ENCODE data around the gene CYP19A1. TPM values are rescaled to one million over a fixed set of nuclear protein-coding genes. Genes with fewer than 3 reads are reported as not detected.
A peak's percentile ranks its signal among the peaks of the same experiment; 100 is the strongest.

CYP19A1 gene
- total and polyA plus RNA-seq, 7 experiments from 2014 or later: 0.48 to 1.4 TPM; not detected in 5

GRCh38 chr15:51365417-51365816 is 27.0 kb upstream of the CYP19A1 start:
- intact Hi-C loops (cut with micrococcal nuclease): no loop called here
- DNase-seq: no peak
- Mint-ChIP-seq H3K9me3 (no peaks in the 10 kb centered on the region), H3K4me1 (no peaks in the 10 kb centered on the region), H3K4me3 (no peak overlapping the region), H3K27me3 (peaks cover 0 to 9% (median 7%) of the 10 kb centered on the region in 5 donors), H3K36me3 (no peaks in the 10 kb centered on the region), H3K27ac (no peak overlapping the region)
- ChIA-PET CTCF (no interaction called here), POLR2A (interaction anchor here (0.6 kb wide), 1 partner anchor 11 kb away, joined by 3 read pairs; no protein-coding TSS in a partner anchor)
- Histone ChIP-seq H3K27ac (ENCODE audit: low read depth, low read length) (no peak overlapping the region), H3K4me1 (ENCODE audit: control insufficient read depth in 2 of 2, insufficient read depth in 2 of 2, low read length in 2 of 2) (no peaks in the 10 kb centered on the region), H3K9me3 (ENCODE audit: control insufficient read depth in 2 of 3, low read length in 3 of 3) (no peaks in the 10 kb centered on the region), H3K27me3 (ENCODE audit: control insufficient read depth in 2 of 2, insufficient read depth in 2 of 2, low read length in 2 of 2) (no peaks in the 10 kb centered on the region), H3K4me3 (ENCODE audit: low read length) (no peak overlapping the region), H3K36me3 (ENCODE audit: control insufficient read depth in 2 of 3, insufficient read depth in 3 of 3, low read length in 3 of 3) (no peaks in the 10 kb centered on the region)
- no peak for ATAC-seq

DNA sequence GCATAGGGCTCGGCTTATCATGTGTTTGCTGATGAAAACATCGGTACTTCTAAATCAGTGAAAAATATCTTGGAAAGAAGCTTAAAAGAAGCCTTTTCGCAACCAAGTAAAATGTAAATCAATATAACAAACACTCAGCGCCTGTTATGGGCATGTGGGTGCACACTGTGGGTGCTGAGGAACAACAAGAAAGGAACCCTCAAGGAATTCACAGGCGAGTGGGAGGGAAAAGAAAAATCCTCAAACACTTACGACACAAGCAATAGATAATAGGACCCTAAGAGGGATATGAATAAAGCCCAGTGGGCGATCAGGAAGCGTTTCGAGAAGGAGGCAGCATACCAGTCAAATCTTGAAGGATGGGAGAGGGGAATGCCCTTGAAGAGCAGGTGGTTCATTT is 25.0 kb upstream of the CYP19A1 start:
- no peaks in the 10 kb centered on the region for H3K9me3 ChIP-seq (ENCODE audit: control insufficient read depth in 2 of 3, low read length in 3 of 3)
- no peak overlapping the region for H3K4me3 ChIP-seq (ENCODE audit: low read length)
- no peaks in the 10 kb centered on the region for H3K36me3 ChIP-seq (ENCODE audit: control insufficient read depth in 2 of 3, insufficient read depth in 3 of 3, low read length in 3 of 3)
- ChIA-PET POLR2A (no interaction called here), CTCF (no interaction called here)
- H3K9me3 Mint-ChIP-seq: no peaks in the 10 kb centered on the region
- H3K4me3 Mint-ChIP-seq: no peak overlapping the region
- H3K4me1 ChIP-seq (ENCODE audit: control insufficient read depth in 2 of 2, insufficient read depth in 2 of 2, low read length in 2 of 2): no peaks in the 10 kb centered on the region
- peaks cover 0 to 9% (median 7%) of the 10 kb centered on the region in 5 donors for H3K27me3 Mint-ChIP-seq
- no peaks in the 10 kb centered on the region for H3K27me3 ChIP-seq (ENCODE audit: control insufficient read depth in 2 of 2, insufficient read depth in 2 of 2, low read length in 2 of 2)
- no peaks in the 10 kb centered on the region for H3K36me3 Mint-ChIP-seq
- no peak overlapping the region for H3K27ac ChIP-seq (ENCODE audit: low read depth, low read length)
- ATAC-seq (no peak), DNase-seq (no peak)
- no peak overlapping the region for H3K27ac Mint-ChIP-seq
- H3K4me1 Mint-ChIP-seq: no peaks in the 10 kb centered on the region
- intact Hi-C loops (cut with micrococcal nuclease): no loop called here

- ChIA-PET POLR2A (no interaction called here), CTCF (no interaction called here)
- Mint-ChIP-seq H3K27ac (no peak overlapping the region), H3K4me1 (peaks cover 0 to 4% (median 0%) of the 10 kb centered on the region in 7 donors), H3K27me3 (peaks cover 0 to 3% (median 0%) of the 10 kb centered on the region in 5 donors), H3K36me3 (no peaks in the 10 kb centered on the region), H3K9me3 (no peaks in the 10 kb centered on the region), H3K4me3 (no peak overlapping the region)
- Histone ChIP-seq H3K4me3 (ENCODE audit: low read length) (no peak overlapping the region), H3K27ac (ENCODE audit: low read depth, low read length) (no peak overlapping the region), H3K36me3 (ENCODE audit: control insufficient read depth in 2 of 3, insufficient read depth in 3 of 3, low read length in 3 of 3) (no peaks in the 10 kb centered on the region), H3K27me3 (ENCODE audit: control insufficient read depth in 2 of 2, insufficient read depth in 2 of 2, low read length in 2 of 2) (no peaks in the 10 kb centered on the region), H3K4me1 (ENCODE audit: control insufficient read depth in 2 of 2, insufficient read depth in 2 of 2, low read length in 2 of 2) (no peaks in the 10 kb centered on the region), H3K9me3 (ENCODE audit: control insufficient read depth in 2 of 3, low read length in 3 of 3) (no peaks in the 10 kb centered on the region)
- intact Hi-C loops (cut with micrococcal nuclease): no loop called here
- no peak for DNase-seq
- no peak for ATAC-seq
Measured at GRCh38 chr15:51359981-51360380, 21.6 kb upstream of the CYP19A1 start.

GRCh38 chr15:51356983-51357382 is 18.6 kb upstream of the CYP19A1 start:
- Mint-ChIP-seq H3K27ac (no peak overlapping the region), H3K27me3 (peaks cover 5 to 20% (median 9%) of the 10 kb centered on the region in 5 donors), H3K4me3 (peak overlapping the region in 2 of 10 donors; percentile 4 to 16), H3K4me1 (peaks cover 0 to 4% (median 0%) of the 10 kb centered on the region in 7 donors), H3K36me3 (no peaks in the 10 kb centered on the region), H3K9me3 (peaks cover 0 to 3% (median 0%) of the 10 kb centered on the region in 11 donors)
- no peak overlapping the region for H3K27ac ChIP-seq (ENCODE audit: low read depth, low read length)
- no peaks in the 10 kb centered on the region for H3K9me3 ChIP-seq (ENCODE audit: control insufficient read depth in 2 of 3, low read length in 3 of 3)
- intact Hi-C loops (cut with micrococcal nuclease): no loop called here
- H3K27me3 ChIP-seq (ENCODE audit: control insufficient read depth in 2 of 2, insufficient read depth in 2 of 2, low read length in 2 of 2): no peaks in the 10 kb centered on the region
- H3K36me3 ChIP-seq (ENCODE audit: control insufficient read depth in 2 of 3, insufficient read depth in 3 of 3, low read length in 3 of 3): no peaks in the 10 kb centered on the region
- ChIA-PET CTCF (no interaction called here), POLR2A (no interaction called here)
- ATAC-seq (no peak), DNase-seq (no peak)
- H3K4me1 ChIP-seq (ENCODE audit: control insufficient read depth in 2 of 2, insufficient read depth in 2 of 2, low read length in 2 of 2): no peaks in the 10 kb centered on the region
- H3K4me3 ChIP-seq (ENCODE audit: low read length): no peak overlapping the region

DNA sequence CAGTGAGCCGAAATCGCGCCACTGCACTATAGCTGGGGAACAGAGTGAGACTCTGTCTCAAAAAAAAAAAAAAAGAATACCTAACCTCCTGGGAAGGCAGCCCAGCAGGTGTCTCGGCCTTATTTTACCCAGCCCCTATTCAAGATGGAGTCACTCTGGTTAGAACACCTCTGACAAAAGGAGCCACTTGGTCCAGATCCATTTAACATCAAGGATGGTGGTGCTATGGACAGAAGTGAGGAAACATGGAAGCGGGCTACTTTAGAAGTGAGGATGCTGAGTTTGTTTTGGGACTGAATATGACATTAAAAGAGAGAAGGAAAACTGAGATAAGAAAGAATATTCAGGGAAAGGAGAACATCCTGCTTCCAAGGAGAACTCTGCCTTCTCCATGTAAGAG is 17.8 kb upstream of the CYP19A1 start:
- ATAC-seq (no peak), DNase-seq (no peak)
- Histone ChIP-seq H3K4me1 (ENCODE audit: control insufficient read depth in 2 of 2, insufficient read depth in 2 of 2, low read length in 2 of 2) (no peaks in the 10 kb centered on the region), H3K4me3 (ENCODE audit: low read length) (no peak overlapping the region), H3K27me3 (ENCODE audit: control insufficient read depth in 2 of 2, insufficient read depth in 2 of 2, low read length in 2 of 2) (no peaks in the 10 kb centered on the region), H3K9me3 (ENCODE audit: control insufficient read depth in 2 of 3, low read length in 3 of 3) (no peaks in the 10 kb centered on the region), H3K27ac (ENCODE audit: low read depth, low read length) (no peak overlapping the region), H3K36me3 (ENCODE audit: control insufficient read depth in 2 of 3, insufficient read depth in 3 of 3, low read length in 3 of 3) (no peaks in the 10 kb centered on the region)
- ChIA-PET CTCF (no interaction called here), POLR2A (no interaction called here)
- Mint-ChIP-seq H3K27me3 (peaks cover 9 to 25% (median 12%) of the 10 kb centered on the region in 5 donors), H3K36me3 (no peaks in the 10 kb centered on the region), H3K4me1 (peaks cover 0 to 4% (median 0%) of the 10 kb centered on the region in 7 donors), H3K27ac (no peak overlapping the region), H3K4me3 (no peak overlapping the region), H3K9me3 (peaks cover 0 to 3% (median 0%) of the 10 kb centered on the region in 11 donors)
- intact Hi-C loops (cut with micrococcal nuclease): no loop called here

- Histone ChIP-seq H3K27ac (ENCODE audit: low read depth, low read length) (no peak overlapping the region), H3K4me3 (ENCODE audit: low read length) (no peak overlapping the region), H3K4me1 (ENCODE audit: control insufficient read depth in 2 of 2, insufficient read depth in 2 of 2, low read length in 2 of 2) (no peaks in the 10 kb centered on the region), H3K9me3 (ENCODE audit: control insufficient read depth in 2 of 3, low read length in 3 of 3) (no peaks in the 10 kb centered on the region), H3K27me3 (ENCODE audit: control insufficient read depth in 2 of 2, insufficient read depth in 2 of 2, low read length in 2 of 2) (no peaks in the 10 kb centered on the region), H3K36me3 (ENCODE audit: control insufficient read depth in 2 of 3, insufficient read depth in 3 of 3, low read length in 3 of 3) (no peaks in the 10 kb centered on the region)
- H3K4me3 Mint-ChIP-seq: no peak overlapping the region
- peaks cover 9 to 28% (median 15%) of the 10 kb centered on the region in 5 donors for H3K27me3 Mint-ChIP-seq
- DNase-seq: no peak
- peaks cover 0 to 3% (median 0%) of the 10 kb centered on the region in 11 donors for H3K9me3 Mint-ChIP-seq
- peaks cover 0 to 4% (median 0%) of the 10 kb centered on the region in 7 donors for H3K4me1 Mint-ChIP-seq
- CTCF ChIA-PET: no interaction called here
- no peak overlapping the region for H3K27ac Mint-ChIP-seq
- intact Hi-C loops (cut with micrococcal nuclease): no loop called here
- POLR2A ChIA-PET: no interaction called here
- H3K36me3 Mint-ChIP-seq: no peaks in the 10 kb centered on the region
- ATAC-seq: no peak
Measured at GRCh38 chr15:51355096-51355495, 16.7 kb upstream of the CYP19A1 start.

- H3K4me3 ChIP-seq (ENCODE audit: low read length): no peak overlapping the region
- DNase-seq (no peak), ATAC-seq (no peak)
- POLR2A ChIA-PET: no interaction called here
- Mint-ChIP-seq H3K27me3 (peaks cover 9 to 28% (median 15%) of the 10 kb centered on the region in 5 donors), H3K27ac (no peak overlapping the region), H3K4me1 (peaks cover 0 to 4% (median 0%) of the 10 kb centered on the region in 7 donors), H3K4me3 (no peak overlapping the region), H3K9me3 (peaks cover 0 to 3% (median 0%) of the 10 kb centered on the region in 11 donors), H3K36me3 (no peaks in the 10 kb centered on the region)
- intact Hi-C loops (cut with micrococcal nuclease): no loop called here
- H3K9me3 ChIP-seq (ENCODE audit: control insufficient read depth in 2 of 3, low read length in 3 of 3): no peaks in the 10 kb centered on the region
- no peaks in the 10 kb centered on the region for H3K36me3 ChIP-seq (ENCODE audit: control insufficient read depth in 2 of 3, insufficient read depth in 3 of 3, low read length in 3 of 3)
- CTCF ChIA-PET: no interaction called here
- H3K27me3 ChIP-seq (ENCODE audit: control insufficient read depth in 2 of 2, insufficient read depth in 2 of 2, low read length in 2 of 2): no peaks in the 10 kb centered on the region
- no peak overlapping the region for H3K27ac ChIP-seq (ENCODE audit: low read depth, low read length)
- H3K4me1 ChIP-seq (ENCODE audit: control insufficient read depth in 2 of 2, insufficient read depth in 2 of 2, low read length in 2 of 2): no peaks in the 10 kb centered on the region
Measured at GRCh38 chr15:51353976-51354375, 15.6 kb upstream of the CYP19A1 start.

All from naive thymus-derived CD4-positive, alpha-beta T cell (primary cell).